ENCODE data around the gene PIM1.
A peak's percentile ranks its signal among the peaks of the same experiment; 100 is the strongest.

The PIM1 gene

DNA sequence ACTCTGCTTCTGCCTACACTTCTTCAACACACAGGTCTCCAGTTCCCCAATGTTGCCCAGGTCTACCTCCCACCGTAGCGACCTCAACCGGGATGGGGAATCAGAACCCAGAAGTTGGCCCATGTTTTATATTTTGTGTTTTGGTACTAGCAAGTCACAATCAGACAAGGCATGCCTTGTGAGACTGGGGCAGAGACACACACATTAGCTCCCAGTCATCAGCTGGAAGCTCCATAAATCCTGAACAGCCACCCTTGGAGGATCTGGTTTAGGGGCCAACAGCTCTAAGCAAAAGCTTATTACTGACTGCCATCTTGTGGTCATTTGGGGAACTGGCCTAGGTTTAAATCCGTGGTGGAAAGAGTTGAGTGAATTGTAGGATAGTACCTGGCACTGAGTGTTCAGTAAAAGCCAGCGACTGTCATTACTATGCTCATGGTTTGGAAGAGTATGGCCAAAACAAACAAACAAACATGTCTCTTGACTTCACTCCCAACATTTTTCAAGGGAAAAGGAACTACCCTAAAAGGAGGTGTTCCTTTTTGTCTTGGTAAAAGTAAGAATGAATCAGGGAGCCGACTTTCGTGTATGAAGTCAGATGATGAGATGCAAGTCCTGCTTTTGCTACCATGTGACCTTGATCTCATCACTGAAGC lies 40.5 kb downstream of the PIM1 start:
- Mint-ChIP-seq H3K4me3 (no peak overlapping the region), H3K36me3 (ENCODE audit: low read depth) (no peaks in the 10 kb centered on the region), H3K27me3 (ENCODE audit: low read depth, poor library complexity) (peaks cover 28% of the 10 kb centered on the region), H3K9me3 (no peaks in the 10 kb centered on the region), H3K27ac (no peak overlapping the region), H3K4me1 (peaks cover 17% of the 10 kb centered on the region)
- TF ChIP-seq, protein P1, sequence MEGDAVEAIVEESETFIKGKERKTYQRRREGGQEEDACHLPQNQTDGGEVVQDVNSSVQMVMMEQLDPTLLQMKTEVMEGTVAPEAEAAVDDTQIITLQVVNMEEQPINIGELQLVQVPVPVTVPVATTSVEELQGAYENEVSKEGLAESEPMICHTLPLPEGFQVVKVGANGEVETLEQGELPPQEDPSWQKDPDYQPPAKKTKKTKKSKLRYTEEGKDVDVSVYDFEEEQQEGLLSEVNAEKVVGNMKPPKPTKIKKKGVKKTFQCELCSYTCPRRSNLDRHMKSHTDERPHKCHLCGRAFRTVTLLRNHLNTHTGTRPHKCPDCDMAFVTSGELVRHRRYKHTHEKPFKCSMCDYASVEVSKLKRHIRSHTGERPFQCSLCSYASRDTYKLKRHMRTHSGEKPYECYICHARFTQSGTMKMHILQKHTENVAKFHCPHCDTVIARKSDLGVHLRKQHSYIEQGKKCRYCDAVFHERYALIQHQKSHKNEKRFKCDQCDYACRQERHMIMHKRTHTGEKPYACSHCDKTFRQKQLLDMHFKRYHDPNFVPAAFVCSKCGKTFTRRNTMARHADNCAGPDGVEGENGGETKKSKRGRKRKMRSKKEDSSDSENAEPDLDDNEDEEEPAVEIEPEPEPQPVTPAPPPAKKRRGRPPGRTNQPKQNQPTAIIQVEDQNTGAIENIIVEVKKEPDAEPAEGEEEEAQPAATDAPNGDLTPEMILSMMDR (IDR thresholded peaks at IDR 0.05): peak; percentile 92
- peak; percentile 84 for DNase-seq

DNA sequence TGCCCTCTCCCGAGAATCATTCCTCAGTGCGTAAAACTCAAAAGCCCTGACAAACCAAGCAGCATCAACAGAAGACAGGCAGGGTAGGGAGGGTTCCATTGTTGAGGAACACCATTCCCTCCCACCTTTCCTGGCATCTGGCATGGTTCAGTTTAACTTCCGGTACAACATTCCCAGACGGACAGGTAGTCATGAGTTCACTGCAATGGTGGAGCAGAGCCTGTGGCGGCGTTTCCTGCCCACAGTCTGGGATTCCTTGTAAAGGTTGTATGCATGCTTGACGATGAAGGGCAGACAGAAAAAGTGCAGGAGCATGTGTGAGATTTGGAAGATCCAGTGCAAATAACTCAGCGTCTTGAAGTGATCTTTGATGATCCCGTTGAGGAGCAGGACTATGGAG lies 42.3 kb downstream of the PIM1 start:
- no peak overlapping the region for H3K27ac Mint-ChIP-seq
- no peaks in the 10 kb centered on the region for H3K36me3 Mint-ChIP-seq (ENCODE audit: low read depth)
- TF ChIP-seq, protein P1 (IDR thresholded peaks at IDR 0.05): no peak
- no peak overlapping the region for H3K4me3 Mint-ChIP-seq
- peaks cover 27% of the 10 kb centered on the region for H3K27me3 Mint-ChIP-seq (ENCODE audit: low read depth, poor library complexity)
- DNase-seq: no peak
- no peaks in the 10 kb centered on the region for H3K9me3 Mint-ChIP-seq
- H3K4me1 Mint-ChIP-seq: peaks cover 11% of the 10 kb centered on the region

DNA sequence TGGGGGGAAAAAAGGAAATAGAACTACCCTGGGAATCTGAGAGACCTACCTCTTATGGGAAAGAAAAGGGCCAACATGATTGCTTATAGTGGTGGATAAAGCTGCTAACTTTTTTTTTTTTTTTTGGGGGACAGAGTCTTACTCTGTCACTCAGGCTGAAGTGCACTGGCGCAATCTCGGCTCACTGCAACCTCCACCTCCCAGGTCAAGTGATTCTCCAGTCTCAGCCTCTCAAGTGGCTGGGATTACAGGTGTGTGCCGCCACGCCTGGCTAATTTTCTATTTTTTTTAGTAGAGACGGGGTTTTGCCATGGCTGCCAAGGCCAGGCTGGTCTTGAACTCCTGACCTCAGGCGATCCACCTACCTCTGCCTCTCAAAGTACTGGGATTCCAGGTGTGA lies 48.1 kb downstream of the PIM1 start:
- peaks cover 13% of the 10 kb centered on the region for H3K4me1 Mint-ChIP-seq
- no peak overlapping the region for H3K4me3 Mint-ChIP-seq
- H3K27me3 Mint-ChIP-seq (ENCODE audit: low read depth, poor library complexity): peaks cover 12% of the 10 kb centered on the region
- no peak for DNase-seq
- TF ChIP-seq, protein P1 (IDR thresholded peaks at IDR 0.05): no peak
- H3K9me3 Mint-ChIP-seq: no peaks in the 10 kb centered on the region
- no peak overlapping the region for H3K27ac Mint-ChIP-seq
- no peaks in the 10 kb centered on the region for H3K36me3 Mint-ChIP-seq (ENCODE audit: low read depth)

DNA sequence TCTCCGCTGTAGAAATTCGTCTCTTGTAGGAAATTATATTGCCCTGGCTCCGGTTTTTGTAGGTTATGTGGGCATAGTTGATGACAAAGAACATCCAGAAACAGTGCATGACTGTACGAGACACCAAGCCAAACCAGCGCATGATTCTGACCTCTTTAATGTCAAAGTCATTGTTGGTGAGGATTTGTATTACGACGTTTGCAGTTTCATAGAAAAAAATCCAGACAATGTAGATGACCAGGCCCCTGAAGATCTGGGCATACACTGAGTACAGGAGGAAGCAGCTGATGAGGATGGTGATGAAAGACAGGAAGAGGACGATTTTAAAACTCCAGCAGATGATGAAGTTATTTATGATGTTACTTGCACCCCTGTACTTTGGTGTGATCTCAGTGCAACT lies 48.6 kb downstream of the PIM1 start:
- H3K4me3 Mint-ChIP-seq: no peak overlapping the region
- H3K27me3 Mint-ChIP-seq (ENCODE audit: low read depth, poor library complexity): peaks cover 12% of the 10 kb centered on the region

DNA sequence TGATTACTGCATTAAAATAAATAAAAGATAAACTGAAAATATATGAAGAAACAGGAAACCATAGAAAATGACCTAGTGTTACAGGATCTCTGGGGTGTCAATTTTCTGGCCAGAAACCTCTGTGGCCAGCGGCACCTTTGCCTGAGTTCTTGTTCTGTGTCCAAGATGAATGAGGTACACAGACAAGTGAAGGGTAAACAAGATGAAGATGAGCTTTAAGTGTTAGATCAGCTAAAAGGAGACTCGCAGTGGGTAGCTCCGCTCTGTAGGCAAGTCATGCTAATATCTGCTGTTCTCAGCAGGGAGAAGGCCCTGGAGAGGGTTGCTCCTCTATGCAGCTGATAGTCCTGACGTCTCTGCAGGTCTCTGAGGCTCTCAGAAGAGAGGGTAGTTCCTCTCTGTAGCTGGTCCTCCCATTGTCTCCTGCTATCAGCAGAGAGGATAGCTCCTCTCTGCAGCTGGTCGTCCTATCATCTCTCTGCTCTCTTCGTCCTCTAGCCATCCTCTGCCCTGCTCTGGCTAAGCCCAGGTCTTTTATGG lies 51.7 kb downstream of the PIM1 start:
- peaks cover 7% of the 10 kb centered on the region for H3K27me3 Mint-ChIP-seq (ENCODE audit: low read depth, poor library complexity)
- no peak for DNase-seq
- peak overlapping the region; percentile 90 for H3K4me3 Mint-ChIP-seq

More for the DNA sequence above, 48.6 kb downstream of the PIM1 start:
- Mint-ChIP-seq H3K9me3 (no peaks in the 10 kb centered on the region), H3K4me1 (peaks cover 15% of the 10 kb centered on the region), H3K36me3 (ENCODE audit: low read depth) (no peaks in the 10 kb centered on the region), H3K27ac (no peak overlapping the region)
- TF ChIP-seq, protein P1 (IDR thresholded peaks at IDR 0.05): no peak
- no peak for DNase-seq

More for the DNA sequence above, 51.7 kb downstream of the PIM1 start:
- Mint-ChIP-seq H3K27ac (peak overlapping the region; percentile 85), H3K9me3 (peaks cover 4% of the 10 kb centered on the region), H3K4me1 (peaks cover 22% of the 10 kb centered on the region), H3K36me3 (ENCODE audit: low read depth) (no peaks in the 10 kb centered on the region)
- TF ChIP-seq, protein P1 (IDR thresholded peaks at IDR 0.05): no peak

All from nephron progenitor cell (in vitro differentiated cells).